NCI-H2196 (cell line): ENCODE data around the gene RASL10A.

Experiments
- DNase-seq: peaks from one replicate; lab custom pipeline; 2025; ENCODE audit not compliant: unreplicated experiment; lab: John Stamatoyannopoulos, UW

RASL10A gene

DNA sequence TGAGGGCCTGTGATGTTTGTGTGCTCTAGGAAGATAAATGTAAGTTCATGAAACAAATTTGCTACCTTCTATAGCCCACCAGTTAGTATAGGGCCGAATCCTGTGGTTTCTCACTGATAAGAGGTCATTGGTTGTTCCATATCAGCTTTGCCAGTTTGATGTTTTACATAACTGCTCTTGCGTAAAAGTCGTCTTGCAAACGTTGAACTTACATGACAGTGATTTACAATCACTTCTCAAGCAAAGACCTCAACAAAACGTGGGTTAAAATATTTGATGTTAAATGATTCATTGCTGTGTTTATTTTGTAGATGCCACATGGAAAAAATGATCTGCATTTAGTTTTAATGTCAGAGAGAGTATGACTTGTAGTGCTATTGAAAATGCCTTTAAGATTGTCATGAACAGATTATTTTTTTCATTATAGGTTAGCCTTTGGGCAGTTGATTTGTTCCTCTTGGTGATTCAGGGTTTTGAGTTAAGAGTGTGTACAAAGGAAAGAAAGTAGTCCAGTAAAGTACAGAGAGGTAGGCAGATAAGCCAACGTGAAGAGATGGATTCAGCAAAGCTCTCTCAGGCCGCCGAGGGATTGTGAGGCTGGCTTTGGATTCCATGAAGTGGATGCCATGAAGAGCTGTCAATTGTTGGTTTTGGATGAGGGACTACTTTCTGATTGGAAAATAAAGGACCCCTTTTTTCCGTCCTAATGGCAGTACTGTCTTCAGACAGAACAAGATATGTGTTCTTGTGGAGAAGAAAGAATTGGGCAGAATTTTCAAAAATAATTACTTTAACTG, 44.8 kb downstream of the RASL10A start:
- no peak for DNase-seq

GRCh38 chr22:29269731-29270474, 45.6 kb downstream of the RASL10A start:
- DNase-seq: no peak

GRCh38 chr22:29269230-29269604, 46.3 kb downstream of the RASL10A start:
- DNase-seq: no peak

- no peak for DNase-seq
Observed at GRCh38 chr22:29268511-29269229, 46.8 kb downstream of the RASL10A start.

GRCh38 chr22:29267858-29268510, 47.5 kb downstream of the RASL10A start, which contains the start of the genes EWSR1 and RHBDD3:
TSS of gene EWSR1 (plus strand) at chr22:29268268. CDS start at chr22:29268337, 69 bp downstream.
TSS of gene RHBDD3 (minus strand) at chr22:29267981. CDS start at chr22:29265626, 2,355 bp downstream.
- DNase-seq: peak; percentile 82

- DNase-seq: no peak
Observed at GRCh38 chr22:29267462-29267857, 48.0 kb downstream of the RASL10A start.

- DNase-seq: no peak
Observed at GRCh38 chr22:29266564-29267461, 48.7 kb downstream of the RASL10A start.

DNA sequence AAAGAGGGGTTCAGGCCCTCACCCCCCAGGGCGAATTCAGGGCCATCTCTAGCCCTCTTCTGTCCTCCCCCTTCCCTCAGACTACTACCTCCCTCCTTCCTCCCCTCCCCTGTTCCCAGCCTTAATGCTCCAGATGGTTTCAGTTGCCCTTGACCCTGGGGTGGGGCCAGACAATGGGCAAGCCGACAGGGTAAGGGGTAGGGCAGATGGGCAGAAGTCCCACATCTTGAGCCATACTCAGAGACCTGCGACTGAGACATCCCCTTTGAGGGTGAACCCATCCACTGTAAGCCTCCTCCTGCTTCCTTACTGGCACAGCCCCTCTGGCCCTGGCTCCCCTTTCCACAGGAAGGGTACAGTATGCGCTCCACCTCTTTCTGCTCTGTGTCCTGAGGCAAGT, 49.6 kb downstream of the RASL10A start:
- no peak for DNase-seq

DNA sequence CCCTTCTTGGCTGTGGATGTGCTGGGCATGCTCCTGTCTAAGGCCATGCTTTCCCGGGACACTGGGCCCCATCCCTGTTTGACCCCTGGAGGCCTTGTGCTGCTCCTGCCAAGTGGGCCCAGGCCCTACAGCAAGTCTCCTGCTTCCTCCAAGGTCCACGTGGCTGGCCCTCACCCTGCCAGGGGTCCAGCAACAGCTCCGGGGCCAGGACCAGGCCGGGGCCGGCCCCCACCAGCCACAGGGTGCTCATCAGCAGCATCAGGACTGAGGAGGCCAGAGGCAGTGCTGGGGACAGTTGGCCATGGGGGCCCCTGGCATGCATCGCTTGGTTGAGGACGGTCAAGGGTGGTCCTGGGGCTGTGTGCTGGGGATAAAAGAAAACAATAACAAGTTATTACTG, 50.2 kb downstream of the RASL10A start:
- DNase-seq: no peak

DNA sequence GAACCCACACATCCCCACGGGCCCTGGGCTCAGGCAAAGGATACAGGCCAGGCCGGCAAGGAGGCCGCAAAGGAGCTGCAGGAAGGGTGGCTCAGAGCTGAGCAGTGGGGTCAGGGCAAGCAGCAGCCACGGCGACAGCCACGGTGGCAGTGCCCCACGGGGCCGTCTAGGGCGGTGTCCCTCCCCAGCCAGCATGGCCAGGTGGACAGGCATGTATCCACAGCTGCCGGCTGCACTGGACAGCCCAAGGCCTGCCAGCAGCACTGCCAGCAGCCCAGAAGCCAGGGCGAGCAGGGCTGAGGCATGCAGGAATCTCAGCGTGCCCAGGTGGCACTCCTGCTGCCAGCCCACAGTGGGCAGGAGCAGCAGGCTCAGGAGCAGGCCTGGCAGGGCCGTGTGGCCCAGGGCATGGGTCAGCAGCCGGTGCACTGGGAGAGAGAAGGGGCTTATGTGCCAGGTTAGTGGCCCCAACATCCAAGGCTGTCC, 51.7 kb downstream of the RASL10A start:
- no peak for DNase-seq
